IPS DF 19.7 (cell line): ENCODE measurements around the gene WARS2.
"Not testable (repeated sequence)": the region's sequence is repeated elsewhere in the genome, so short reads cannot be mapped to it uniquely, and the experiment has no call there.

Experiments
- DNase-seq: peaks from one replicate; pipeline ENCODE4 v3.0.0-alpha.2; 2013; ENCODE audit warnings: low read depth, low spot score

Gene WARS2

GRCh38 chr1:119139857-119140176 lies 636 bp downstream of the WARS2 start:
- DNase-seq = no peak

- no peak for DNase-seq
Measured at GRCh38 chr1:119139403-119139802, 1.1 kb downstream of the WARS2 start.

DNA sequence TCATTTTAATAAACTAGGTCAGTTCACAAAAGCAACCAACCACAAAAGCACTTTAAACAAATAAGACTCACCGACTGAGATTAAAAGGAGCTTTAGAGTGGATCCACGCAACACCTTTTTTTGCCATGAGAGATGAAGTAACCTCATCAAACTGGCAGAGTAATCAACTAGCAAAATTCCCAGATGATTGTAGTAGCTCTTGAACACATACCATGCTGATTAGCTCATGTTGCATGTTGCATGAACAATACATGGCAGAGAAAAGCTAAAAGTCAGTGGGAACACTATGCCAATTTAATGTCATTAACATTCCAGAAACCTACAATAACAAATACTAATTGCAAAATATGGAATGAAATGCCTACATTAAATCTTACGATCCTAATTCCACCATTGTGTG lies 4.1 kb downstream of the WARS2 start:
- no peak for DNase-seq

DNA sequence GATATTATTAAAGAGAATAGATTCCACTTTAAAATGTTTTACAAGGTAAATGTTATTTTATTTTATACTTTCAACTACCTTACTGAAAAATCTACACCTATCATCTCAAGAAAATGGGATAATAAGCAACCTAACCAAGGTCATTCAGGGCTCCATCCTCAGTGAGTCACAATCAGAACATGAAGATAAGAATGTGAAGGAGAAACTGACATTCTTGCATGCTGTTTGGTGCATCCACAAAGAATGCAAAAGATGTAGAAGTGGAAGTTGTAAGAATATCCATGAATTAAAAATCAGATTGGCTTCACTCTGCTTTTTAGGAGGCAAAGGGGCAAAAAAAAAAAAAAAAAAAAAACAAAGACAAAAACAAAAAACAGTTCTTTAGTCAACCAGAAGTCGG lies 6.5 kb downstream of the WARS2 start:
- DNase-seq = no peak

- DNase-seq = no peak
Measured at GRCh38 chr1:119132179-119132578, 8.3 kb downstream of the WARS2 start.

- no peak for DNase-seq
Measured at GRCh38 chr1:119125874-119126273, 14.6 kb downstream of the WARS2 start.

- no peak for DNase-seq
Measured at GRCh38 chr1:119124764-119125163, 15.7 kb downstream of the WARS2 start.

GRCh38 chr1:119121872-119122271 lies 18.6 kb downstream of the WARS2 start:
- DNase-seq = not testable (repeated sequence)

DNA sequence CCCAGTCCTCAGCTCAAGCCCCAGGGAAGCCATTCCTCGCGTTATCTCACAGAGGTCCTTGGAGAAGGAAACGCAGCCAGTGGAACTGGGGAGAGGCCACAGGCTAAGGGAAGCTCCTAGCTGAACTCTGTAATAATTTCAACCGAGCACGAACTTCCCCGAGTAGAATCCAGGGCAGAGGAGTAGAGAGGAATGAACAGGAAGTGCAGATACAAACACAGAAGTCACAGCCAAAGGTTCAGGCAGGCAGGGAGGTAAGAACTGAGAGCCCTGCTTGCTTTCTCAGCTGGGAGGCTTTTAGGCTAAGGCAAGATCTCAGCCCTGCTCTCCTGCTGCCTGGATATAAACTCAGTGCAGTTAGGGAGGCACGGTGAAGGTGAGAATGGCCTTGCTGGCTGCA lies 23.7 kb downstream of the WARS2 start:
- DNase-seq = no peak

- no peak for DNase-seq
Measured at GRCh38 chr1:119115736-119116135, 24.7 kb downstream of the WARS2 start.

DNA sequence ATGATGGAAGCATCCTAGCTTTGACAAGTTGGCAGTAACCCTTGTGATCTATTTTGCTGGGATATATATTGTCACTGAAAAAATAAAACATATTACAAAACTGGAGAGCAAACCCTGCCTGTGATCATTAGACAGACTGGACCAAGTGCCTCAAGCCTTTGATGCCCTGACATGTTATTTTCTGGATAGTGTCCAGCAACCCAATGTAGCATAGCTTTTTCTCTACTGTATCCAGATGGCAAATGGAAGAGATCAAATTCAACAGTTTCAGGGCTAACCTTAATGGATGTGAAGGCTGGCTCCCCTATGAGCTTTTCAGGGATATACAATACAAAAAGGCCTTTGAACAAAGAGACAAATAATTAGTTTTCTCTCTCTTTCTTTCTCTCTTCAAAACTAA lies 25.1 kb downstream of the WARS2 start:
- DNase-seq = no peak

DNA sequence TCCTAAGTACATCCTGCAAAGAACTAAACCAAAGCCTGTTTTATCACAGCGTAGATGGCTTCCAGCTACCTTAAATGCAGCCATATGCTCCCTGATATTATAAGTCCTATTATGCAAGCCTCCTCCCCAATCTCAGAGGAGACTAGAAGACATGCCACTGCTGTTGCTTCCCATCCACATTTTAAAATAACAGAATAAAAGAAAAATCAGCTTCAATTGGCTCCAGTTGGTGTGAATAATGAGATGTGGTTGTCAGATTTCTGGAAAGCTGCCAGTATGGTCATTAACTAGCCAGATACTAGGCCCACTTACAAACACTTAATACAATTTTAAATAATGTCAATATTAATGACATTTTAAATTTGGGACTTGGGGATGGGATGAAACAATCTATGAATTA lies 25.7 kb downstream of the WARS2 start:
- no peak for DNase-seq

DNA sequence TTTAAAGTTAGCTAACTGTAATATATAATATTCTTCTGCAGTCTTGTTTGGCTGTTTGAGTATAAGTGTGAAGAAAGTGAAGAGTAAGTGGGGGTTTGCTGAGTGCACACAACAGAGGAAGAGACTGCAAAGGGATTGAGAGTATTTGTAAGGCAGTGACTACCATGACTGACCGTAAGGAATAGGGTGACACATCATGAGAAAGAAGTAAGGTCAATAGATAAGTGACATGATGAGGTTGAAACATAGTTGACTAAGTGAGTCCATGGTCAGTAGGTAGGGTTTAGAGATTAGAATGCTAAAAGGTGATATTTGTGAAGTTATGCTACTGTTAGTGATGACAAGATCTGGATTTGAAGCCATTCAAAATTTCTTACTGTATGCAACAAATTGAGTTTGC lies 27.7 kb downstream of the WARS2 start:
- DNase-seq = no peak

DNA sequence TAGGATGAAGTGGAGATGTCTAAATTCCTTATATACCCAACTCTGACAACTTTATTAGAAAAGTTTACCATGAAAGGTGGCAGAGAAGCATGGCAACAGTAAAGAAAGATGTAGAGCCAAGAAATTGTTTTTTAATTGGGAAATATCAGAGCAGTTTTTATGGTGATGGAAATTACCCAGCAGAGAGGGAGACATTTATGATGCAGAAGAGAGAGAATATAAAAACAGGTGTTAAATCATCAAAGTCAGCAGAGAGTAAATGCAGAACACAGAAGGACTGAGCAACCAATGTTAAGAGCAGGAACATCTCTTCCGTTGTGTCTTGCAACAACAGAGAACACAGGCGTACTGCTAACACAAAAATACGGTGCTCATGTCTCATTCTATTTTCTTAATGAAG lies 28.2 kb downstream of the WARS2 start:
- no peak for DNase-seq

DNA sequence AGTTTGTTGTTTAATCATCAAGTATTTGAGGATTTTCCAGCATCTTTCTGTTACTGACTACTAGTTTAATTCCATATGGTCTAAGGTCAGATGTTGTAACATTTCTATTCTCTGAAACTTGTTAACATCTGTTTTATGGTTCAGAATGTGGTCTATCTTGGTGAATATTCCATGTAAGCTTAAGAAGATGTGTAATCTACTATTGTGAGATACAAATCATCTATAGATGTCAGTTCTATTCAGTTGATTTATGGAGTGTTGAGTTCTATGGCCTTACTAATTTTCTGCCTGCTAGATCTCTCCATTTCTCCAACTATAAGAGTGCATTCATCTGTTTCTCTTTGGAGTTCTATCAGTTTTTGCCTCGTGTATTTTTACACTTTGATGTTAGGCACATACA lies 31.5 kb downstream of the WARS2 start:
- DNase-seq = no peak

- DNase-seq = no peak
Measured at GRCh38 chr1:119103764-119104163, 36.7 kb downstream of the WARS2 start.

GRCh38 chr1:119102051-119102450 lies 38.4 kb downstream of the WARS2 start:
- no peak for DNase-seq

GRCh38 chr1:119101563-119101962 lies 38.9 kb downstream of the WARS2 start:
- no peak for DNase-seq

GRCh38 chr1:119099775-119100174 lies 40.7 kb downstream of the WARS2 start:
- DNase-seq = no peak

DNA sequence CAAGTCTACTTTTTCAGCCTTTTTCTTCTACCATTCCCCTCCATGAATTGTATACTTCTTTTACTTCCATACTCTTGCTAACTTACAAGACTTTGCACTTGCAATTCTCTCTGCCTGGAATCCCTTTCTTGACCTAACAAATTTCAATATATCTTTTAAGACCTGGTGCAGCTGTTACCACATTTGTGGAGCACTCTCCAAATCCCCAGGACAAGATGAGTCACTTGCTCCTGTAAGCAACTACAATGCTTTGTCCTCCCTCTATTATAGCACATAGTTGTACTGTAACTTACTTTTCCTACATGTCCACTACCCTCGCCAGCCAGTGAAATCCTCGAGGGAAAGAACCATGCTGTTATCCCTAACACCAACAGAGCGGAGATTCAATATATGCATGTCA lies 43.1 kb downstream of the WARS2 start:
- DNase-seq = no peak

DNA sequence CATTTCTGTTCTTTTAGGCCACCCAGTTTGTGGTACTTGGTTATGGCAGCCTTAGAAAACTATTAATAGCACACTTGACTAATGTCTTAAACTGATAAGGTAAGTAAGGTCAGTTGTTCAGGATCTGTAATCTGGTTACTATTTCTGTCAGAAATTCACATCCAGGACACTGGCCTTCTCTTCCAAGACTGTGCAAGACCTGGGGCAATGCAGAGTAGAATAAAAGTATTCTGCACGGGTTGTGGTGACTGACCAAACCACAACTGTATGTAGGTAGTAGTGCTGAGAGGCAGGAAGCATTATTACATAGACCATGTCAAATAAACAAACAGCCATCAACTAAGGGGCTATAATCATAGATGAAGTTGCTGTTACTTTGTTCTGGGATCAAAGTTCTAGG lies 46.7 kb downstream of the WARS2 start:
- no peak for DNase-seq

- no peak for DNase-seq
Measured at GRCh38 chr1:119091618-119092017, 48.8 kb downstream of the WARS2 start.

GRCh38 chr1:119090250-119090649 lies 50.2 kb downstream of the WARS2 start:
- DNase-seq = no peak

GRCh38 chr1:119086830-119087229 lies 53.6 kb downstream of the WARS2 start:
- DNase-seq = no peak

DNA sequence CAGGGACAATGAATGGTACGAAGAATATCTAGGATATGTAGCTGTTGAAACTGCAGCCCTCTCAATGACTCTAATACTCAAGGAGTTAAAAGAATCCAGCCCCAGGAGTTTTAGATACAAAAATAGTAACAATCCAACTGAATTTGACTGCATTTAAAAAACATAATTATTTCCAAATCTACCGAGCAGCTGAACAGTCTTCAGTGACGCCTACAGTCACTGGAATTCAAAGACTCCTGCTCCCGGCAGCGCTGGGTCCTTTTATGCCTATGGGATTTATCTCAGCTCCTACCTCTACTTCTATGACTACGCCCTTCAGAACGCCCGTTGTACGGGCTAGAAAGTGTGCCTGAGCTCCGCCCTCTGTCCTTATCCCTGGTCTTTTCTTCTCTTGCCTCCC lies 55.7 kb downstream of the WARS2 start:
- no peak for DNase-seq
